Amniotic epithelial cell (primary cell): ENCODE measurements around the gene FBXO22.
"Not testable (repeated sequence)": the region's sequence is repeated elsewhere in the genome, so short reads cannot be mapped to it uniquely, and the experiment has no call there.

Experiments used
- DNase-seq: peaks from one replicate; pipeline ENCODE4 v3.0.0-alpha.2; 2010; ENCODE audit warnings: low read depth

The FBXO22 gene

GRCh38 chr15:75920079-75920478 lies 16.4 kb downstream of the FBXO22 start:
- peak; percentile 48 for DNase-seq

- peak; percentile 98 for DNase-seq
Observed at GRCh38 chr15:75921732-75922703, 18.3 kb downstream of the FBXO22 start.

GRCh38 chr15:75923756-75924155 lies 20.1 kb downstream of the FBXO22 start:
- DNase-seq = no peak

- peak; percentile 22 for DNase-seq
Observed at GRCh38 chr15:75924576-75924975, 20.9 kb downstream of the FBXO22 start.

GRCh38 chr15:75925440-75925839 lies 21.8 kb downstream of the FBXO22 start:
- DNase-seq = no peak

GRCh38 chr15:75926931-75927330 lies 23.3 kb downstream of the FBXO22 start:
- DNase-seq = no peak

GRCh38 chr15:75927601-75928000 lies 23.9 kb downstream of the FBXO22 start:
- DNase-seq = no peak

- peak; percentile 60 for DNase-seq
Observed at GRCh38 chr15:75928680-75929608, 25.3 kb downstream of the FBXO22 start.

- no peak for DNase-seq
Observed at GRCh38 chr15:75929799-75930565, 26.3 kb downstream of the FBXO22 start.

GRCh38 chr15:75930866-75931265 lies 27.2 kb downstream of the FBXO22 start:
- no peak for DNase-seq

GRCh38 chr15:75942464-75942863 lies 38.8 kb downstream of the FBXO22 start:
- no peak for DNase-seq

GRCh38 chr15:75943246-75943645 lies 39.6 kb downstream of the FBXO22 start:
- DNase-seq = no peak

- no peak for DNase-seq
Observed at GRCh38 chr15:75943713-75944215, 40.1 kb downstream of the FBXO22 start.

GRCh38 chr15:75945953-75946352 lies 42.3 kb downstream of the FBXO22 start:
- DNase-seq = peak; percentile 84

- peak; percentile 86 for DNase-seq
Observed at GRCh38 chr15:75947092-75947491, 43.4 kb downstream of the FBXO22 start.

- DNase-seq = no peak
Observed at GRCh38 chr15:75948761-75949296, 45.2 kb downstream of the FBXO22 start.

- DNase-seq = no peak
Observed at GRCh38 chr15:75952525-75952924, 48.8 kb downstream of the FBXO22 start.

GRCh38 chr15:75955720-75956119 lies 52.0 kb downstream of the FBXO22 start:
- no peak for DNase-seq

- DNase-seq = no peak
Observed at GRCh38 chr15:75961331-75961730, 57.7 kb downstream of the FBXO22 start.

- DNase-seq = peak; percentile 89
Observed at GRCh38 chr15:75966073-75966472, 62.4 kb downstream of the FBXO22 start.

- not testable (repeated sequence) for DNase-seq
Observed at GRCh38 chr15:75976766-75977165, 73.1 kb downstream of the FBXO22 start.
